ENCODE measurements around the gene ZNF565. TPM values are rescaled to one million over a fixed set of nuclear protein-coding genes. Genes with fewer than 3 reads are reported as not detected.

The ZNF565 gene
- polyA plus RNA-seq, 1 of the 3 experiments (the other 2 are of a cell fraction): 1.5 TPM

- no peak overlapping the region for H2AFZ ChIP-seq (ENCODE audit: low read depth)
- no peak overlapping the region for H3K4me2 ChIP-seq
- H3K9me3 ChIP-seq: no peaks in the 10 kb centered on the region
- WGBS (ENCODE audit: low lambda C conversion rate): 2% methylated on average over 1 of the region's 1 CpG
- CTCF ChIA-PET: no interaction called here
- no peaks in the 10 kb centered on the region for H3F3A ChIP-seq (replicated peaks; ENCODE audit: insufficient read depth)
- no peak for DNase-seq
- H3K27me3 ChIP-seq (ENCODE audit: insufficient read depth): no peaks in the 10 kb centered on the region
- no peak overlapping the region for H3K27ac ChIP-seq (ENCODE audit: low read depth in 2 of 2, low read length in 1 of 2)
- no peaks in the 10 kb centered on the region for H4K20me1 ChIP-seq (ENCODE audit: insufficient read depth)
- H3K4me3 ChIP-seq (ENCODE audit: low read depth in 2 of 2, low read length in 1 of 2): no peak overlapping the region
- H3K9me2 ChIP-seq: no peaks in the 10 kb centered on the region
- POLR2A ChIA-PET: no interaction called here
- H3K36me3 ChIP-seq (replicated peaks in 1 of 2; ENCODE audit: control insufficient read depth in 1 of 2, insufficient read depth in 2 of 2, low read length in 1 of 2): no peaks in the 10 kb centered on the region
- no peaks in the 10 kb centered on the region; a peak in 1 of 4 replicates for H3K4me1 ChIP-seq (ENCODE audit: control insufficient read depth in 1 of 2, insufficient read depth in 2 of 2, low read depth in 1 of 2, low read length in 1 of 2)
- no peaks in the 10 kb centered on the region for H3K79me2 ChIP-seq (ENCODE audit: insufficient read depth)
- TF ChIP-seq ELF1 (IDR thresholded peaks at IDR 0.05) (no peak), USF2 (IDR thresholded peaks at IDR 0.05; ENCODE audit: borderline replicate concordance, low read depth, low read length) (no peak), GABPA (IDR thresholded peaks at IDR 0.05; ENCODE audit: low read depth) (no peak), MXI1 (IDR thresholded peaks at IDR 0.05; ENCODE audit: low read depth, low read length) (no peak), SMC3 (IDR thresholded peaks at IDR 0.05; ENCODE audit: low read depth, low read length) (no peak)
- no peak overlapping the region for H3K9ac ChIP-seq
These were observed 37.6 kb upstream of the ZNF565 start for GRCh38 chr19:36252047-36252446.

GRCh38 chr19:36246006-36246481, 31.6 kb upstream of the ZNF565 start:
- TF ChIP-seq MXI1 (IDR thresholded peaks at IDR 0.05; ENCODE audit: low read depth, low read length) (peak; percentile 87), IRF3 (IDR thresholded peaks at IDR 0.05; ENCODE audit: low read depth, low read length) (no peak)
- H3K4me2 ChIP-seq: peak overlapping the region; percentile 77
- H3K9me3 ChIP-seq: no peaks in the 10 kb centered on the region
- 0 out of 2 replicates have a peak overlapping the region, but pooled peaks have one; percentile 44 for H2AFZ ChIP-seq (ENCODE audit: low read depth)
- H3K79me2 ChIP-seq (ENCODE audit: insufficient read depth): no peaks in the 10 kb centered on the region
- peak overlapping the region; percentile 44 to 58 for H3K4me3 ChIP-seq (ENCODE audit: low read depth in 2 of 2, low read length in 1 of 2)
- H3K9ac ChIP-seq: no peak overlapping the region
- peaks cover 0 to 6% of the 10 kb centered on the region in 2 experiments; a peak in 1 of 4 replicates for H3K4me1 ChIP-seq (ENCODE audit: control insufficient read depth in 1 of 2, insufficient read depth in 2 of 2, low read depth in 1 of 2, low read length in 1 of 2)
- CTCF ChIA-PET: interaction anchor here (1.2 to 1.4 kb wide), 2 partner anchors 10 to 29 kb away, joined by 3 to 4 read pairs; no protein-coding TSS in a partner anchor
- no peaks in the 10 kb centered on the region for H4K20me1 ChIP-seq (ENCODE audit: insufficient read depth)
- no peak overlapping the region for H3K27ac ChIP-seq (ENCODE audit: low read depth in 2 of 2, low read length in 1 of 2)
- DNase-seq: peak; percentile 41
- H3K36me3 ChIP-seq (replicated peaks in 1 of 2; ENCODE audit: control insufficient read depth in 1 of 2, insufficient read depth in 2 of 2, low read length in 1 of 2): no peaks in the 10 kb centered on the region
- no peaks in the 10 kb centered on the region for H3K27me3 ChIP-seq (ENCODE audit: insufficient read depth)
- POLR2A ChIA-PET: interaction anchor here (1.2 to 1.8 kb wide), 2 partner anchors 11 to 31 kb away, joined by 3 to 4 read pairs; partner anchors contain the start of genes ZNF146 and ZNF565
- peaks cover 14% of the 10 kb centered on the region for H3F3A ChIP-seq (replicated peaks; ENCODE audit: insufficient read depth)
- 39% methylated on average over 25 of the region's 29 CpGs for WGBS (ENCODE audit: low lambda C conversion rate)
- H3K9me2 ChIP-seq: no peaks in the 10 kb centered on the region
